ENCODE results near the gene RUFY3.
"Not testable (repeated sequence)": the region's sequence is repeated elsewhere in the genome, so short reads cannot be mapped to it uniquely, and the experiment has no call there.

The RUFY3 gene

DNA sequence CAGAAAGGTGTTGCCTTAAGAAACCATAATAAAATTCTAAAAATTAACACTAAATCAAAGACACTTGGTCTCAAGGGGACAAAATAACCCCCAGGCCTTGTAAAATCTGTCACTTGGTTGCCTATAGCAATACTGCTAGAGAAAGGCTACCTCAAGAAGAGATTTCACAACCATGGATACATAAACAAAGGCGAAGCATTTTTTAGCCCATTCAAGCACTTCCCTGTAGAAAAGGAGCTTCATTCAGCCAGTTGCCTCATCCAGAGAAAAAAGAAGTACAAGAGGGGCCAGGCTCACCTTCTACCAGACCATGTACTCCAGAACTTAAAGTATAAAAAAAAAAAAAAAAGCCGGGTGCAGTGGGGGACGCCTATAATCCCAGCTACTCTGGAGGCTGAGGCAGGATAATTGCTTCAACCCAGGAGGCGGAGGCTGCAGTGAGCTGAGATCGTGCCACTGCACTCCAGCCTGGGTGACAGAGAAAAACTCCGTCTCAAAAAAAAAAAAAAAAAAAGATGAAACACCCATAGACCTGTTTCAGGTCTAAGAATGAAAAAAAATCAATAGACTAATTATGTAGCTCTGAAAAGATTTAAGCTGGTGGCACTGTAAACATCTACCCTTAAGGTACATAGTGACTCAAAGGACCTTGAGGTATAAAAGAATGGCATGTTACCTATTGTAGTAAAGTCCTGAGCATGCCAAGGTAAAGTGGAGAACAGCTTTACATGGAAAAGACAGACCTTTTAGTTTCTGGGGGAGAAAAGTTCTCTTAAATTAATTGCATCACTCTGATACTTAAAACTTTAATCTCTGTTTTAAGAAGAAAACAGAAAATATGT is 18.0 kb downstream of the RUFY3 start:
- no peak for DNase-seq

- no peak for DNase-seq
These were observed 20.3 kb downstream of the RUFY3 start for GRCh38 chr4:70741867-70742658.

- no peak for DNase-seq
These were observed 22.0 kb downstream of the RUFY3 start for GRCh38 chr4:70743731-70744130.

DNA sequence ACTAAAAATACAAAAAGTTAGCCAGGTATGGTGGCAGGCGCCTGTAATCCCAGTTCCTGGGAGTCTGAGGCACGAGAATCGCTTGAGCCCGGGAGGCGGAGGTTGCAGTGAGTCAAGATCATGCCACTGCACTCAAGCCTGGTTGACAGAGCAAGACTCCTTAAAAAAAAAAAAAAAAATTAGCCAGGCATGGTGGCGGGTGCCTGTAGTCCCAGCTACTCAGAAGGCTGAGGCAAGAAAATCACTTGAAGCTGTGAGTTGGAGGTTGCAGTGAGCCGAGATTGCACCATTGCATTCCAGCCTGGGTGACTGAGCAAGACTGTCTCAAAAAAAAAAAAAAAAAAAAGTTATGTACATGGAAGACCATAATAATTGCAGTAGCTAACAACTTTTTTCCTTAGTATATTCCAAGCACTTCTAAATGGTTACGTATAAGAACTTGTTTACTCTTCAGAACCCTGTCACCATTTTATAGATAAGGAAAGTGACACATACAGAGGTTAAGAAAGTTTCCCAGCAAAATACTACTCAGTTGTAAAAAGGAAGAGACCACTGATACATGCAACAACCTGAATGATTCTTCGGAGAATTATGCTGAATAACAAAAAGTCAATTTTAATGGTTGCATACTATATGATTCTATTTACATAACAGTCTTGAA is 24.5 kb downstream of the RUFY3 start:
- no peak for DNase-seq

DNA sequence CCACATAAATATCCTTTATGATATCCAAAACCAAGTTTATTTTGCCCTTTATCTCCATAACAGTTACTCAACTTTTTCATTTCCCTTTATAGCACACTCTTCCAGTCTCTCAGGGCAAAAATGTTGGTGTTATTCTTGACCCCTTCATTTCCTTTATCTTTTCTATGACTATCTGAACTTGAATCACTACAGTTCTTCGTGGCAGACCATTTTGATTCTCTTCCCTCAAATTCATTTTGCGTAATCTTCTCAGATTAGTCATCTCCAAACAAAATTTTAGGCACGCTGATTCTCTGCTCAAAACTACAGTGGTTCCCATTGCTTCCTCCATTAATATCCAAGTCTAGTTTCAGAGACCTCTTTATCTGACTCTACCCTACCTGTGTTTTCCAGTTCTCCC is 26.1 kb downstream of the RUFY3 start:
- DNase-seq, result no peak

- no peak for DNase-seq
These were observed 27.5 kb downstream of the RUFY3 start for GRCh38 chr4:70749313-70749712.

DNA sequence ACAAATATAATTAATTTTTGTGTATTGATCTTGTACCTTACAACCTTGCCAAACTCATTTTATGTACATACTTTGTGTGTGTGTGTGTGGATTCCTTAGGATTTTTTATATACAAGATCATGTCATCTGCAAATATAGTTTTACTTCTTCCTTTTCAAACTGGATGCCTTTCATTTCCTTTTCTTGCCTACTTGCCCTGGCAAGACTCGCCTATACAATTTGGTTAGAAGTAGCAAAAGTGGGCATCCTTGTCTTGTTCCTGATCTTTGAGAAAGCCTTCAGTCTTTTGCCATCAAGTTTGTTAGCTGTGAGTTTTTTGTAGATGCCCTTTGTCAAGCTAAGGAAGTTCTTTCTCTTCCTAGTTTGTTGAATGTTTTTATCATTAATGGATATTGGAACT is 30.5 kb downstream of the RUFY3 start:
- DNase-seq, result no peak

DNA sequence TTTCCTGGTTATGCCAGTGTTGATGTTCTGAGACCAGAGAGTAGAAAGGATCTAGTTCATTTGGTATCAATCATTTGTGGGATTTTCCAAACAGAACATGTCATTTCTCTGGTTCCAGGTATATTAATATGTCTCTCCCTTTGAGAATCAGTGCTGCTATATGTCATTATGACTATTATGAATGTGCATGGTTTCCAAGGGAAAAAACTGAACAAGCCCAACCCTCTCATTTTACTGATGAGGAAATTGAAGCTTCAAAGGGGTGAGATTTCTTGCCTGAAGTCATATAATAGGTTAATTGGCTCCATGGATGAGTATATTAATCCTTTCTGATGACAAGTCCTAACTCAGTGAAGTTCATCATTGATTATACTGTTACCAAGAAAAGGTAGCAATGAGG is 31.9 kb downstream of the RUFY3 start:
- DNase-seq, result no peak

GRCh38 chr4:70754470-70754869 is 32.7 kb downstream of the RUFY3 start:
- DNase-seq, result no peak

- no peak for DNase-seq
These were observed 33.4 kb downstream of the RUFY3 start for GRCh38 chr4:70754990-70755688.

DNA sequence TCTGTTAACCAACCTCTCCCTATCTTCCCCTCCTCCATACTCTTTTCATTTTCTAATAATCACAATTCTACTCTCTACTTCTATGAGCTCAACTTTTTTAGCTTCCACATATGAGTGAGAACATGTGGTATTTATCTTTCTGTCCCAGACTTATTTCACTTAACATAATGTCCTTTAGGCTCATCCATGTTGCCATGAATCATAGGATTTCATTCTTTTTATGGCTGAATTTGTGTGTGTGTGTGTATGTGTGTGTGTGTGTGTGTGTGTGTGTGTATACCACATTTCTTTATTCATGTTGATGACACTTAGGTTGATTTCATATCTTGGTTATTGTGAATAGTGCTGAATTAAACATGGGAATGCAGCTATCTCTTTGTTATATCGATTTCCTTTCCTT is 37.4 kb downstream of the RUFY3 start:
- DNase-seq, result no peak

DNA sequence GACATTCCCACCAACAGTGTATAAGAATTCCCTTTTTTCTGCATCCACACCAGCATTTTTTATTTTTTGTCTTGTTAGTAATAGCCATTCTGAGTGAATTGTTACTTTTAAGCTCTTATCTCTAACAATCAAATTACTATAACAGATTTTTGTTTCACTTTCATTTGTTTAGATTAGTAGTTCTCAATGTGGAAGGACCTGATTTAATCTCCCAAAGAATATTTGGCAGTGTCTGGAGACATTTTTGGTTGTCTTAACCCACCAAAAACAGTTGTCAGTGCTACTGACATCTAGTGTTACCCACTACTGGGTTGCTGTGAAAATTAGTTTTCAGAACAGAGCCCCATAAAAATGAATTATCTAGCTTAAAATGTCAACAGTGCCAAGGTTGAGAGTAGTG is 37.9 kb downstream of the RUFY3 start:
- DNase-seq, result no peak

GRCh38 chr4:70760662-70761061 is 38.9 kb downstream of the RUFY3 start:
- DNase-seq, result no peak

GRCh38 chr4:70761276-70761816 is 39.6 kb downstream of the RUFY3 start:
- no peak for DNase-seq

DNA sequence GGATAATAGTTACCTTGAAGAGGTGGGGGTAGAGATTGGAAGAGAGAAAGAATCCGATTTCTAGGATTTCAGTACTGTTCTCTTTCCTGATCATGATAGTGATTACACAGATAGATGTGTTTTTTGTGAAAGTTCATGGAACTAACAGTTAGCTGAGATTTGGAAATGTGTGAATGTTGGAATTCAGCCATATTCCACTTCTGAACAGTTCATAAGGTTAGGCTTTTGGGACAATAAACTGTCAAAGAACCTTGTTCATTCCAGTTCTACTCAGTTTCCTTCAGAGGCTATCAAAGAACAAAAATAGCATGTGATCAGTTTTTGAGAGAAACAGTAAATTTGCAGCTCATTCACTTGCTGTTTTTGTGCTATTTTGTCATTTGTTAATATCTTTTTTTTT is 43.6 kb downstream of the RUFY3 start:
- DNase-seq, result no peak

- no peak for DNase-seq
These were observed 46.7 kb downstream of the RUFY3 start for GRCh38 chr4:70768301-70768948.

DNA sequence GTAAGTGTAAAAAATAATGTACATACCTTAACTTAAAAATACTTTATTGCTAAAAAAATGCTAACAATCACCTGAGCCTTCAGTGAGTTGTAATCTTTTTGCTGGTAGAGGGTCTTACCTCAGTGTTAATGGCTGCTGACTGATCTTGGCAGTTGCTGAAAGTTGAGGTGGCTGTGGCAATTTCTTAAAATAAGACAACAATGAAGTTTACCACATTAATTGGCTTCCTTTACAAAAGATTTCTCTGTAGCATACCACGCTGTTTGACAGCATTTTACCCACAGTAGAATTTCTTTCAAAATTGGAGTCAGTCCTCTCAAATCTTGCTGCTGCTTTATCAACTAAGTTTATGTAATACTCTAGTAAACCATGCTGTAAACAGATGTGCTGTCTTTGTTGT is 47.6 kb downstream of the RUFY3 start:
- not testable (repeated sequence) for DNase-seq

DNA sequence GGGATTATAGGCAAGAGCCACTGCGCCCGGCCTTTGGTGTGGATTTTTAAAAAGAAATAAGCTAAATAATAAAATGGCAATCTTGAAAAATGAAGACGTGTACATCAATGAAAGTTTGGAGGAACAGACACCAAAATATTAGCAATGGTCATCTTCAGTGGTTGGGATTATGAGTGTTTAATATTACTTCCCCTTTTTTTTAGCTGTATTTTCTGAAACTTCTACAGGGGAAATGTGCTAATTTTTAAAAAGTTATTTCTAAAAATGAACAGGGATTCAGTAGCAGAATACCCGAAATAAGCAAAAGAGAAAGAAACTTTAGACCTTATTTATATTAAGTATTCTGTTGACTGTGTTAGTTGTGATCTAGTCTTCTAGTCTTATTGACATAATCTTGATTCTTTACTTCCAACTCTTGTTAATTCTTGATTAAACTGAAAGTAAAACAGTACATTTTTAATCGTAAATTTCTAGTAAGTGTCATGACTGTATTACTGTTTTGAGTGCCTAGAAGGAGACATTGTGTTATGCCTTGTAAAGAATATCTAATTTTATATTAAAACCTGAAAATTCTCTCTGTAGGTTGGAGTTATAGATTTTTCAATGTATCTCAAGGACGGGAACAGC is 51.3 kb downstream of the RUFY3 start:
- no peak for DNase-seq

- no peak for DNase-seq
These were observed 57.2 kb downstream of the RUFY3 start for GRCh38 chr4:70778888-70779422.

DNA sequence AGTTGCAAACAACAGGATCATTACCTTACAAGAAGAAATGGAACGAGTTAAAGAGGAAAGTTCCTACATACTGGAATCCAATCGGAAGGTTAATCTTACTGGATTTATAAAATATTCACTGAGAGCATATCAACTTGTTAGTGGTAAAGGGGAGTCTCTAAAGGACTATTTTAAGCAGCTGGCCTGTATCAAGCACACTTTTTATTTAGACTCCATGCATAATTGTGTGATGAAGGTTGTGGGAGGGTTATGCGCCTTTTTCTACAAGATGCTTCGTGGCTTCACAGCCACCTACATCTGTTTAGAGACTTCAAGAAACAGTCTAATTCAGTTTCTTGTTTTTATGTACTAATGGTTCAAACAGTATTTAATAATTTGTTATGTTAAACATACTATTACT is 61.3 kb downstream of the RUFY3 start:
- DNase-seq, result no peak

- DNase-seq, result no peak
These were observed 65.7 kb downstream of the RUFY3 start for GRCh38 chr4:70787496-70787895.

DNA sequence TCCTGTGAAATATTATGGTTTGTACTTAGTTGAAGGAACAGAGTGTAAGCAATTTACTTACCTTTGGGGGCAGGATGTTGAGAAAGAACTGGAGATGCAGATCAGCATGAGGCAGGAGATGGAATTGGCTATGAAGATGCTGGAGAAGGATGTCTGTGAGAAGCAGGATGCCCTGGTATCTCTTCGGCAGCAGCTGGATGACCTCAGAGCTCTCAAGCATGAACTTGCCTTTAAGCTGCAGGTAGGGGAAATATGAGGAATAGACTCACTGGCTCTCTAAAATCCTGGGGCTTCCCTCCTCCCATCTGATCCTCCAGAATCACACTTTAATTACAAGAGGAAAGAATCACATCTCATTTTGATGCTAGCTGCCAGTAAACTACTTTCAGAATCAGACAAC is 67.0 kb downstream of the RUFY3 start:
- DNase-seq, result no peak
